K562 (cell line): ENCODE measurements around the gene SLC22A23. TPM values are rescaled to one million over a fixed set of nuclear protein-coding genes. Genes with fewer than 3 reads are reported as not detected.

Source experiments
- AFF4 ChIP-seq: sonication (generic); formaldehyde crosslinking; IDR thresholded peaks from 2 replicates; pipeline ENCODE4 v1.8.0; 2023; ENCODE audit warnings: mild to moderate bottlenecking, missing genetic modification reagents
- ELK1 ChIP-seq: sonication (generic); formaldehyde crosslinking; IDR thresholded peaks from 2 replicates; pipeline ENCODE4 v1.8.1; 2022; ENCODE audit warnings: missing genetic modification reagents
- FOXP4 ChIP-seq: sonication (generic); formaldehyde crosslinking; IDR thresholded peaks from 2 replicates; pipeline ENCODE4 v1.8.0; 2022; ENCODE audit warnings: mild to moderate bottlenecking, missing genetic modification reagents, borderline replicate concordance
- ILF3 ChIP-seq: fragments of 450-650 bp; IDR thresholded peaks from 2 replicates; pipeline ENCODE4 v1.6.1; 2018; ENCODE audit warnings: antibody characterized with exemption, mild to moderate bottlenecking, moderate library complexity, borderline replicate concordance
- PHB ChIP-seq: fragments of 250-450 bp; sonication (Bioruptor Pico); IDR thresholded peaks from 2 replicates; pipeline ENCODE4 v1.5.0; 2021
- SRF ChIP-seq, 2 experiments: fragments of 250-450, 450-650 bp in 1 of 2; sonication (Bioruptor Pico) in 1 of 2; sonication (generic) in 1 of 2; formaldehyde crosslinking; IDR thresholded peaks; 2 replicates each; pipeline versions ENCODE4 v1.5.0 to v1.5.1; 2020 to 2022; ENCODE audit warnings: mild to moderate bottlenecking in 1 of 2, missing genetic modification reagents in 1 of 2
- TEAD4 ChIP-seq, 2 experiments: sonication (generic) in 1 of 2; formaldehyde crosslinking in 1 of 2; IDR thresholded peaks; 2 replicates each; pipeline versions ENCODE4 v1.6.1 to v1.8.0; 2012 to 2022; ENCODE audit warnings: borderline replicate concordance in 1 of 2, inconsistent platforms in 1 of 2, low read length in 1 of 2, mild to moderate bottlenecking in 1 of 2, missing genetic modification reagents in 1 of 2
- ZNF318 ChIP-seq, 2 experiments: fragments of 450-650 bp; IDR thresholded peaks; 2 replicates each; pipeline ENCODE4 v1.6.1; 2016; ENCODE audit warnings: mild to moderate bottlenecking in 2 of 2, borderline replicate concordance in 1 of 2, low read depth in 1 of 2, moderate library complexity in 1 of 2
- ZNF551 ChIP-seq: fragments of 250-450 bp; sonication (Bioruptor Pico); IDR thresholded peaks from 2 replicates; pipeline ENCODE4 v1.5.0; 2021; ENCODE audit warnings: mild to moderate bottlenecking, moderate library complexity
- polyA plus RNA-seq, 8 experiments: library from polyadenylated mRNA; depleted of rRNA in 4 of 8; stranded (reverse) in 5 of 8; unstranded in 3 of 8; fragments of >200 nt; fragmentation: Nextera tagmentation in 2 of 8; fragmentation: Illumina TruSeq in 1 of 8; extraction: Ambion mirVana in 2 of 8; extraction: Trizol in 1 of 8; gene quantifications; 2 replicates each; pipeline versions ENCODE4 v1.2.1 to v1.2.3, GENCODE V29; 2011 to 2014; ENCODE audit warnings: inconsistent platforms in 1 of 8, missing spikeins in 1 of 8
- total RNA-seq, 7 experiments: library from RNA; depleted of rRNA in 6 of 7; stranded (reverse); fragments of >200 nt in 6 of 7; fragmentation: Illumina TruSeq in 2 of 7; extraction: Trizol in 2 of 7; gene quantifications; 2 replicates each; pipeline versions ENCODE4 v1.2.1 to v1.2.3, GENCODE V29; 2011 to 2021; ENCODE audit warnings: low replicate concordance in 1 of 7

Gene SLC22A23
- total and polyA plus RNA-seq, 9 of the 15 experiments (the other 6 are each of a cell fraction or from before 2014, with no cell fraction given): 0.30 to 8.7 (median 2.5) TPM

GRCh38 chr6:3337521-3338350, 119.1 kb downstream of the SLC22A23 start (continued):
- TF ChIP-seq PHB (CRISPR knock-in tag): no peak
- TF ChIP-seq ELK1: no peak
- TF ChIP-seq ZNF551: no peak
- TF ChIP-seq TEAD4 (IDR thresholded peaks at IDR 0.05; ENCODE audit: low read length): no peak
- no peak for TF ChIP-seq TEAD4 (CRISPR knock-in tag; IDR thresholded peaks at IDR 0.05; ENCODE audit: borderline replicate concordance)
- no peak for TF ChIP-seq AFF4 (CRISPR knock-in tag)
- TF ChIP-seq SRF (CRISPR knock-in tag; IDR thresholded peaks at IDR 0.05): no peak
- no peak for TF ChIP-seq FOXP4 (CRISPR knock-in tag)
- no peak for TF ChIP-seq ILF3
- TF ChIP-seq ZNF318 (IDR thresholded peaks at IDR 0.05; ENCODE audit: borderline replicate concordance in 1 of 2, low read depth in 1 of 2): peak in 1 of 2 experiments; percentile 45; a peak in 1 of 4 replicates
